Lung microvascular endothelial cell (primary cell): ENCODE results near the gene RHBG. TPM values are rescaled to one million over a fixed set of nuclear protein-coding genes. Genes with fewer than 3 reads are reported as not detected.
"Not testable (repeated sequence)": the region's sequence is repeated elsewhere in the genome, so short reads cannot be mapped to it uniquely, and the experiment has no call there.

Experiments
- DNase-seq, 2 donors: peaks; one replicate each; pipeline versions ENCODE4 v3.0.0 to v3.0.0-alpha.2; 2010; ENCODE audit warnings: low read depth in 2 of 2
- total RNA-seq: library from RNA; depleted of rRNA; stranded (reverse); fragments of >200 nt; gene quantifications from 2 replicates; pipeline ENCODE4 v1.2.1, GENCODE V29; 2014

The RHBG gene
- total RNA-seq, 1 donor from 2014 or later: not detected

- DNase-seq: no peak
These were observed 8.5 kb upstream of the RHBG start for GRCh38 chr1:156360534-156360933.

GRCh38 chr1:156365754-156366153 is 3.3 kb upstream of the RHBG start:
- DNase-seq: no peak

GRCh38 chr1:156366378-156367166 is 2.4 kb upstream of the RHBG start:
- no peak for DNase-seq

- no peak for DNase-seq
These were observed 1.4 kb upstream of the RHBG start for GRCh38 chr1:156367383-156368156.

- no peak for DNase-seq
These were observed 803 bp upstream of the RHBG start for GRCh38 chr1:156368157-156368658.

GRCh38 chr1:156369685-156370286 is 775 bp downstream of the RHBG start:
- not testable (repeated sequence) for DNase-seq

GRCh38 chr1:156371553-156372264 is 2.7 kb downstream of the RHBG start:
- peak in 1 of 2 donors; percentile 23 for DNase-seq

GRCh38 chr1:156372265-156372586 is 3.2 kb downstream of the RHBG start:
- DNase-seq: no peak

GRCh38 chr1:156372876-156373275 is 3.9 kb downstream of the RHBG start:
- no peak for DNase-seq

GRCh38 chr1:156373546-156373945 is 4.5 kb downstream of the RHBG start:
- no peak for DNase-seq

- DNase-seq: no peak
These were observed 7.1 kb downstream of the RHBG start for GRCh38 chr1:156376146-156376545.

- DNase-seq: no peak
These were observed 8.2 kb downstream of the RHBG start for GRCh38 chr1:156376958-156377919.

- no peak for DNase-seq
These were observed 9.5 kb downstream of the RHBG start for GRCh38 chr1:156378557-156378956.

- DNase-seq: peak in 1 of 2 donors; percentile 9
These were observed 10.6 kb downstream of the RHBG start for GRCh38 chr1:156379420-156380165.

- no peak for DNase-seq
These were observed 13.6 kb downstream of the RHBG start for GRCh38 chr1:156382561-156382960.

- peak; percentile 63 to 76 for DNase-seq
These were observed 14.0 kb downstream of the RHBG start for GRCh38 chr1:156383023-156383422.

- no peak for DNase-seq
These were observed 15.0 kb downstream of the RHBG start for GRCh38 chr1:156384007-156384406.

GRCh38 chr1:156384658-156385057 is 15.6 kb downstream of the RHBG start:
- no peak for DNase-seq

GRCh38 chr1:156385534-156386031 is 16.6 kb downstream of the RHBG start:
- peak; percentile 59 to 75 for DNase-seq
